ENCODE measurements around the gene GFI1.
"Not testable (repeated sequence)": the region's sequence is repeated elsewhere in the genome, so short reads cannot be mapped to it uniquely, and the experiment has no call there.

Gene GFI1

DNA sequence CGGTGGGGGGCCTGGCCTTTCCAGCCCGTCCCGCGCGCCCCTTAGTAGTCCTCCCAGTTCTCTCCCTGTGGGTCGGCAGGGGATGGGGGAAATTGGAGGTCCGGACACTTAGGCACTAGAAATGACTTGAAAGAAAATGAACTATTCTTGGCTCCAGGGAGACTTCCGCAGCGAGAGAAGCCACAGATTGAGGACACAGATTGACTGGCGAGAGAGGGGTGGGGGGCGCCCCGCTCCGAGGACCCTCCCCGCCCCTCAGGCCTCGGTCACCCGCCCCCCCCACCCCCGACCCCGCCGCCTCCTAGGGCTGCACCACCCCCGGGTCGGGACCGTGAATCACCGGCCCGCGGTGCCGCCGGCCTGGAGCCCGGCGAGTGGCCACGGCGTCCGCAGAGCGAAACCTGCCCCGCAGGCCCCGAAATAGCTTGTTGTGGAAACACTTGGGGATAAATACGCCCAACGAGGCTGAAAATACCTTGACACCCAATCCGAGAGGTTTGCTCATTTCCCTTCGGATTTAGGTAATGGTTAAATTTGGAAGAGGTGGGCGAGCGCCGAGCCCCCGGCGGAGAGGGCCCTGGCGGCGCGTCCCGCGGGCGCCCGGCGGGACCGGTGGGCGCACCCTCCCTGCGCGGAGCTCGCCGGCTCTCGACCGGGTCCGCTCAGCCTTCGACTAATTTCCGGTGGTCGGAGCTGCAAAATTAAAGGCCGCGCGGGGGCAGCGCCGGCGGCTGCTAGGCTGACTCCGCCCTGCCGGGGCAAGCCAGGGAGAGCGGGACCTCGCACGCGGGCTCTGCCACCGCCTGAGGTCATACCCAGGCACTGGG, at the start of gene GFI1:
Gene GFI1 (minus strand): TSS at position 675 of the 827 bp plus-strand sequence. CDS start 3,438 bp downstream, outside the sequence.
- DNase-seq (ENCODE audit: low read depth, low spot score), result peak; percentile 55

DNA sequence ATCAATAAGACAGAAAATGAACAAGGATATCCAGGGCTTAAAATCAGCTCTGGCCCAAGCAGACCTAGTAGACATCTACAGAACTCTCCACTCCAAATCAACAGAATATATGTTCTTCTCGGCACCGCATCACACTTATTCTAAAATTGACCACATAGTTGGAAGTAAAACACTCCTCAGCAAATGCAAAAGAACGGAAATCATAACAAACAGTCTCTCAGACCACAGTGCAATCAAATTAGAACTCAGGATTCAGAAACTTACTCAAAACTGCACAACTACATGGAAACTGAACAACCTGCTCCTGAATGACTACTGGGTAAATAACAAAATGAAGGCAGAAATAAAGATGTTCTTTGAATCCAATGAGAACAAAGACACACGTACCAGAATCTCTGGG, 45.6 kb upstream of the GFI1 start:
- DNase-seq (ENCODE audit: low read depth, low spot score), result not testable (repeated sequence)

DNA sequence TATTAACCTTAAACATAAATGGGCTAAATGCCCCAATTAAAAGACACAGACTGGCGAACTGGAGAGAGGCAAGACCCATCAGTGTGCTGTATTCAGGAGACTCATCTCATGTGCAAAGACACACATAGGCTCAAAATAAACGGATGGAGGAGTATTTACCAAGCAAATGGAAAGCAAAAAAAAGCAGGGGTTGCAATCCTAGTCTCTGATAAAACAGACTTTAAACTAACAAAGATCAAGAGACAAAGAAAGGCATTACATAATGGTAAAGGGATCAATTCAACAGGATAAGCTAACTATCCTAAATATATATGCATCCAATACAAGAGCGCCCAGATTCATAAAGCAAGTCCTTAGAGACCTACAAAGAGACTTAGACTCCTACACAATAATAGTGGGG, 45.2 kb upstream of the GFI1 start:
- not testable (repeated sequence) for DNase-seq (ENCODE audit: low read depth, low spot score)

DNA sequence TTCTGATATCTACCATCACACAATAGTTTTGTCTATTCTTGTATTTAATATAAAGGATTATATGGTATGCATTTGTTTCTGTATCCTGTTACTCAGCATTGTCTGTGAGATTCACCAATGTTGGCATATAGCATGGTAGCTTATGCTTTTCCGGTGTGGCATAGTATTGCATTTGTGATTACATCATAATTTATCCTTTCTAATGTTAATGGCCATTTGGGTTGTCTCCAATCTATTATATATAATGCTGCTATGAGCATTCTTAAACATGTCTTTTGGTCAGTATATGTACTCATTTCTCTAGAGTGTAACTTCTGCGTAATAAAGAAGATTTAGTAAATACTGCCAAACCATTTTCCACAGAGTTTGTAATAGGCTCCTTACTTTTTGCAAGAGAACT, 40.9 kb upstream of the GFI1 start:
- no peak for DNase-seq (ENCODE audit: low read depth, low spot score)

DNA sequence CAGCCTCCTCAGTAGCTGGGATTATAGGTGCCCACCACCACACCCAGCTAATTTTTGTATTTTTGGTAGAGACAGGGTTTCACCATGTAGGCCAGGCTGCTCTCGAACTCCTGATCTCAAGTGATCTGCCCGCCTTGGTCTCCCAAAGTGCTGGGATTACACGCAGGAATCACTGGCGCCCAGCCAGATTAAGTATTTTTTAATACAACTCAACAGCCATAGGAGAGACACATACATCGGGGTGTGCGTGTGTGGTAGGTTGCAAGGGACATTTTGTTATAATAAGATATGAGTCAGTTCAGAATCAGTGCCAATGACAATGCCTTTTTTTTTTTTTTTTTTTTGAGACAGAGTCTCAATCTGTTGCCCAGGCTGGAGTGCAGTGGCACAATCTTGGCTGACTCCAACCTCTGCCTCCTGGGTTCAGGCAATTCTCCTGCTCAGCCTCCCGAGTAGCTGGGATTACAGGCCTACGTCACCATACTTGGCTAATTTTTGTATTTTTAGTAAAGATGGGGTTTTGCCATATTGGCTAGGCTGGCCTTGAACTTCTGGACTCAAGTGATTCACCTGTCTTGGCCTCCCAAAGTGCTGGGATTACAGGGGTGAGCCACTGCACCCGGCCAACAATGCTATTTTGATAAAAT, 38.3 kb upstream of the GFI1 start:
- DNase-seq (ENCODE audit: low read depth, low spot score), result not testable (repeated sequence)

DNA sequence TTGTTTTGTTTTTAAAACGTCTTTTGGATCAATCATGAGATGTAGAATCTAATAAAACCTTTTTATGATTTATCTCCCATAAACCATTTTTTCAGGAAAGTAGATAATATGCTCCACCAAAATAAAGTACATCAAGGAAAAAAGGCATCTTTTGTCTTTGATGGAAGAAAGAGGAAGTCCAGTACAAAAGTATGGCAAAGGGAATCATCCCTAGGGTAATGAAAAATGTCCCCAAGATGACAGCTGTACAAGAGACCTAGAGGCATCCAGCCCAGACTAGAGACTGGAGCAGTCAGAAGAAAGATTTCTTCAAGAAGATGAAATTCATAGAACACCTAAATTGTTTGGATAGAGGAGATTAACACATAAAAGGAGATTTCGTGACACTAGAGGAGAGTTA, 32.3 kb upstream of the GFI1 start:
- no peak for DNase-seq (ENCODE audit: low read depth, low spot score)

DNA sequence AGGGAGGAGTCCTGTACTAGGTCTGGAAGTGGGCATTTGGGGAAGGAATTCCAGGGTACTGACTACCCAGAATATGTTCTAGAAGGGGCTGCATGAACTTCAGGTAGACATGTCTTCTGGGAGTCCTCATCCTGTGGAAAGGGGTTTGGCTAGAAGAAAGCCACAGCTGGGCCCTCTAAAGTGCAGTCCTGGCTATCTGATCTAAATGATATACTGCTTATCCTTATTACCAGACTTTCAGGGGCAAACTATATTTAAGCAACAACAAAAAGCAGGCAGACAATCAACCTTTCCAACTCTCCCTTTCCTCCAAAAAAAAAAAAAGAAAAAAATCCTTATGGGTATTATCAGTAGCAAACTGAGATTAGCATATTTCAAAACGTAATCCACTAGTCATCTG, 29.8 kb upstream of the GFI1 start:
- no peak for DNase-seq (ENCODE audit: low read depth, low spot score)

DNA sequence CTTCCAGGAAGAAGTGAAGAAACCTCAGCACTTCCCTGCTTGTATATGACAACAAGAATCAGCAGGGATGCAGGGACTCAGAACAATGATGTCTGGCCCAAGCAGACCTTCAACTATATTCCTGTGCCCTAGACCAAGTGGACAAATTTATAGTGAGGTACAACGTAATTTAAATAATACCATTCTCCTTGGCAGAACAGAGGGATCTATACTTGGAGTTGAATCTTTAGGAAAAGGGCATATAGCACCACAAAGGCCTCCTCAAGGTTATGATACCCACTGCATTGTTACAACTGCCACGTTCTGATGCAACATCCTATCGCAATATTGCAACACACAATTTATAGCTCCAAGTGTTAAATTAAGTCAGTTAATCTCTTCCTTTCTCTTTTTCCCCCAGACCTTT, 29.1 kb upstream of the GFI1 start:
- no peak for DNase-seq (ENCODE audit: low read depth, low spot score)

DNA sequence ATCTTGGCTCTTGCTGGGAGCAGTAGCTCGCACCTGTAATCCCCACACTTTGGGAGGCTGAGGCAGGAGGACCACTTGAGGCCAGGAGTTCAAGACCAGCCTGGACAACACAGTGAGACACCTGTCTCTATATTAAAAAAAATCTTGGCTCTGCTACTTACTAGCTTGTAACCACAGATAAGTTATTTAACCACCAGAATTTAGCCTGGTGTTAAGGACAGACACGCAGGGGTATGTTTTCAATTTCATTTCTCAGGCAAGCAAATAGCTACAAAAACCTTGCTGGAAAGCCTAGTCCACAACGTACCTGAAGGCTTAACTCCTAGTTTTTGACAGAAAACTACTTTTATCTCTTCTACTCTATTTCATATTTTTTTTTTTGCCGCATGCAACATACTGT, 24.8 kb upstream of the GFI1 start:
- DNase-seq (ENCODE audit: low read depth, low spot score), result no peak

DNA sequence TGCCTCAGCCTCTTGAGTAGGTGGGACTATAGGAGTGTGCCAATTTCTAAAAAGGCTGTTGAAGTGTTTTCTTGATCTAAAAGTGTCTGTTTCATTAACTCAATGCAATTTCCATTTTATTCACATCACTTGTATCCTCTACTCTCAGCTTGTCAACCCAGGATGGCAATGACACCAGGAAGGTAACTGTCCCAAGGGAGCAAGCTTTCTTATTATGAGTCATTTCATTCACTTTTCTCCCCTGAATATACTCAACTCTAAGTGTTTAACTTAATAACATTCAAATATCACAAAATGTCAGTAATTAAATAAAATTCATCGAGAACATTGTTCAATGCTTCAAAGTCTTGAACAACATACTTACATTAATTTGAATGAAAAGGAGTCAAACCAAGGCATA, 22.9 kb upstream of the GFI1 start:
- DNase-seq (ENCODE audit: low read depth, low spot score), result no peak

DNA sequence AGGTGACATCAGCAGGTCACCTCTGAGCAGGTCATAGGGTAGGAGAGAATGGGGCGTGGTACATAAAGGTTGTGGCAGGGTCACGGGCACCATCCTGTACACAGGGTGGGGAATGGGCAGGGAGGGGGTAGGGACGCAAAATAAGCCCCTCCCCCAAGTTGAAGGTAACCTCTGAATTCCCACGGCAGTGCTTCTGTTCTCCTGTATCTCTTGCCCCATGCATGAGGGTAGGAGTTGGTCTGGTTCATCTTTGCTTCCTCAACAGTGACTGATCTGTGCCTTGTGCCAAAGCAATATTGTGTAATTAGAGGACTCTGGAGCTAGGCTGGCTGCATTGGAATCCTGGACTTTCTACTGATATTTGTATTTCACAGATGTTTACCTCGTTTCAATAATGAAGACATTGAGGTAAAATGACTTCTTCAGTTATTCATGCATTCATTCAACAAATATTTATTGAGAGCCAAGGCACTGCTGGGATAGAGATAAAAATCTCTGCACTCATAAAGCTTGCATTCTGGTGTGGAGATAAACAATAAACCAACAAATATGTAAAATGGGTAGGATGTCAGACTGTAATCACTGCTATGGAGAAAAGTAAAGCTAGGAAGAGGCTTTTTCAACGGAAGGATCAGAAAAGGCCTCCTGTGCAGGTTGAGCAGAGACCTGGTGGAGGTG, 18.4 kb upstream of the GFI1 start:
- DNase-seq (ENCODE audit: low read depth, low spot score), result no peak

DNA sequence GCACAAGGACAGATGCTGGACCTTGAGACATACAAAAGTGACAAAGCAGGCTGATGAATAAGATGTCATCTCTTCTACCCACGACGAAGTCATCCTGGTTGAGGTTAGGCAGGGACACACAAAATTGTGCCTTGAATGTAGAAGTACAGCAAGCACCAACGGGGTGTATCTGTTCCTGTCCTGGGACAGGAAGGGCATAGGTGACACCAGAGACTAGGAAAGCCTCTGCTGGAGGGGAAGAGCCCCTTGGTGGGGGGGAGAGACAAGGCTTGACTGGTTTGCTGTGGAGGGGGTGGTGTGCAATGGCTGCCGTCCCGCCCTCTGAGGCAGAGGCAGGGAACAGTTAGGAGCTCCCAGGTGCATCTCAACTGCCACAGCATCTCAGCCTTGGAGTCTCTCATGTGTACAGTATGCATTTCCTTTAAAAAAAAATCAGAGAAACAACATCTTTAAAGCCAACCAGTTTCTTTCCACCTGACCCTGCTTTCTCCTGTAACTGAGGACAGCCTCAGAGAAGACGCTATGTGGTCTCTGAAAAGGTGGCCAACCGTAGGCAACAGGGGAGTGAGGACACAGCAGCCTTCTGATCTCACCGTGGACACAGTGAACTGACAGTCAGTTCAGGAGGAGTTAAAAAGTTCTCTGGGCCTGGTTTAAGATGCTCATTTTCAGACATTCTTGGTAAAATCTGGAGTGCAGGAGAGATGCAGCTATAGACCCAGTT, 17.7 kb upstream of the GFI1 start:
- DNase-seq (ENCODE audit: low read depth, low spot score), result no peak

DNA sequence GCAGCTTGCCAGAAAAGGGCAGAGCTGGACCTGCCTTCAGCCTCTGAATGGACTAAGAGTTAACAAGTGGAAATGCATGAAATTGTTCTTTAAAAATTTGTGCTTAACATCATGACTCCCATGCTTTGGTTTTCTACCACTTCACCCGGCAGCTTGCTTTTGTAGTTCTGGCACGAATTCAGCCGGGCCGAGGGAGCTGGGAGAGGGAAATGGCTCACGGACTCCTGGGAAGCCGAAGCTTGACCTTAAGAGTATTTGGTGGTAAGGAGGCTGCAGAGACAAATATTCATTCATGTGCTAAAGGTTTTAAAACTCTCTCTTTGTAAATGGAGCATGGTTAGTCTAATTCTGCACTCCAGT, 17.2 kb upstream of the GFI1 start:
- no peak for DNase-seq (ENCODE audit: low read depth, low spot score)

DNA sequence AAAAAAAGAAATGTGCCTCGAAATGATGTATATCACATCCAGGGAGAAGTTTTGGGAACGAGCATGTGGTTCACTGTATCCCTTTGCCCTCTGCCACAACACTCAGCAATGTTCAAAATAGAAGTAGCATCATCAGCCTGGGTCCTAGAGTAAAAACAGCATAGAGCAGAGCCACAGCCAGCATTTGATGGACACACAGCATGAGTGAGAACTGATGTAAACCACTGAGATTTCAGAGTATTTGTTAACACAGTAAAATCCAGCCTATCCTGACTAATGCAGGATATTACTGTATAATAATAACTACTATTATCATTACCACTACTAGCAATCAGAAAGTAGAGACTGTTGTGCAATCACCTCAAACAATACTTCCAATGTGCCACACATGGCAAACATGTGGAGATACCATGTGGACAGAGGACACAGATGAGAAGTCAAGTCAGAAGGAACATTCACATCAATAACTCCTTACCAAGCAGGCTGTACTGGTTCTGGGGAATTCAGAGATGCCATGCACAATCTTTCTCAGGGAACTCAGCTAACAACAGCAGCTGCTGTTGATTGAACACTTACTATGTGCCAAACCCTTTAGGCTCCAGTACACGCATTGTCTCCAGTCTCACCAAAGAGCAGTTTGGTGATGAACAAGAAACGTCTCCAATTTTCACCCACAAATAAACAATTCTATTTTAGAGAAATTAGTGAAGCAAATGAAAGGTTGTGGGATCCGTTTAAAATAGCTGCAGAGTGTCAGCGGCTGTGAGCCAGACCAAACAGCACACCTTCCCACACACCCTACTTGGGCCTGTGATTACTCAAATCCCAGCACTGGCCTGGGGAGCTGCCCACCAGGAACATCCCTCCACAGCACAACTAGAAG, 16.6 kb upstream of the GFI1 start:
- no peak for DNase-seq (ENCODE audit: low read depth, low spot score)

DNA sequence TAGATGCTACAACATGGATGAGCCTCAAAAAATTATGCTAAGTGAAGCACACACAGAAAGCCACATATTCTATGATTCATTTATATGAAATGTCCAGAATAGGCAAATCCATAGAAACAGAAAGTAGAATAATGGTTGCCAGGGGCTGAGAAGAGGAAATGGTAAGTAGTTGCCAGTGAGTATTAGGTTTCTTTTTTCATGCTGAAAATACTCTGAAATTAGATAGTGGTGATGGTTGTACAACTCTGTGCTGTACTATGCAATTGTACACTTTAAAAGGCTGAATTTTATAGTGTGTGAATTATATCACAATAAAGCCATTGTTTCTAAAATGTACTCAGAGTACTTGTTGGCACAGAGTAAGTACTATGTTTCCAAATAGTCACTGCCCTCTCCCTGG, 15.5 kb upstream of the GFI1 start:
- no peak for DNase-seq (ENCODE audit: low read depth, low spot score)

DNA sequence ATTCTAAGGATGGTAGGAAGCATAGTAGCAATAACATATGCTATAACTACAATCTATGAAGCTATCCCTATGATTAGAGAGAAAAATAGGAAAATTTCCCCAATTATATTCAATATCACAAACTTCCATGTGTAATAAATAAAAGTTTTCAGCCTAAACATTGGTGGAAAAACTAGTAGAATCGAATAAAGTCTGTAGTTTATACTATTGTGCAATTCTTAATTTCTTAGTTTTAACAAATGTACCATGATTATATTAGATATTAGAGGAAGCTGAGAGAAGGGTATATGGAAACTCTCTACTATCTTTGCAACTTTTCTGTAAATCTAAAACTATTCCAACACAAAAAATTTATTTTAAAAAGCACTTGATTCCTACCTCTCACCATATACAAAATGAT, 13.8 kb upstream of the GFI1 start:
- no peak for DNase-seq (ENCODE audit: low read depth, low spot score)

DNA sequence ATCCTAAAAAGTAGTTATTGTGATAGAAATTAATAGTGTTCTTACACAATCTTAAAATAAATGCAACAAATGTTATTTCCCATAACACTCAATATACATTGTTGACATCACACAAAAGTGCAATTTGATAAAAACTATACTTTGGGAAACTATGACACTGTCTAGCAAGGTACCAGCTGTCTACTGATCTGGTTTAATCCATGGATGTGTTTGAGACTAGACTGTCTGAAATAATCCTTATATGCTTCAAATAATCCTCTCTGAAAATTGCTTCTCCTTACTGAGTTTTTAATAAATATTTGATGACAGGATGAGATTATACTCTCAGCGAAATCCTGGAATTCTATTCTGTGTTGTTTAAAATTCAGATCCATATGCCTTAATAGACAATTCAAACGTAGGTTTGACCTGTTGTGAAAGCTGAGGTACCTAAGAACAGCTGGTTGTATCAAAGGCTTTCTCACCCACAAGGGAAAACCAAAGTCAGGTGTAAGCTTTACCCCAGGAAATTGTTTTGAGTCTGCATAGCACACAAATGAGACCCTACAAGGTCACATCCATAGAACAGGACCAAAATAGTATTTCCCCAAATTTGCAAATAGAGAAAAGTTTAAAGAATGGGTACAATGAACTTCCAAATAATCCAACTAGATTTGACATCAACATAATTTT, 8.8 kb upstream of the GFI1 start:
- no peak for DNase-seq (ENCODE audit: low read depth, low spot score)

DNA sequence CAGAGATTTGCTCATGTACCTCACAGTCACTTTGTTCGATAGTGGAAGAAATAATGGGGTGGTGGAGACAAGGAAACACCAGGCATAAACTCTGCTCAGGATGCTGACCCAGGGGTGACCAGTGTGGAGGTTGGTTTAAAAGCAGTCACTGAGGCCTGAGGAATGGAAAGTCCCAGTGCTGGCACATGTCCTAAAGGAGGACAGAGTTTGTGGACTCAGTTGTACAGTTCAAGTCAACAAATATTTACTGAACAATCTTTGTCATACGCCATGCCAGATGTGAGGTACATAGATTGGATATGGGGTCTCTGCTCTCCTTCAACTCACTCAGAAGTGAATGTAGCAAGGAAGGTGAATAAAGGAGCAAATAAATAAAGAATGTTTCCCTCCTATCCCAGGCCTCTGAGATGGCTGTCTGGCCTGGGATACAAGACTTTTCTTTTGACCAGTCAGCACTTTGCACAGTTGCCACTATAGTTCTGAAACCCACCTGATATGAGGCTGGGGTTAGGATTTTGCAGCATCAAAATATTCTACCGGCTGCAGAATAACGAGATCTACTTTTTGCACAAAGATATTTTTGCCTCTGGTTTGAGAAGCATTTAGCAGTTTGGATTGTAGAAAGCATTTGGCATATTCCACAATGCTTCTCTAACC, 7.9 kb upstream of the GFI1 start:
- no peak for DNase-seq (ENCODE audit: low read depth, low spot score)

DNA sequence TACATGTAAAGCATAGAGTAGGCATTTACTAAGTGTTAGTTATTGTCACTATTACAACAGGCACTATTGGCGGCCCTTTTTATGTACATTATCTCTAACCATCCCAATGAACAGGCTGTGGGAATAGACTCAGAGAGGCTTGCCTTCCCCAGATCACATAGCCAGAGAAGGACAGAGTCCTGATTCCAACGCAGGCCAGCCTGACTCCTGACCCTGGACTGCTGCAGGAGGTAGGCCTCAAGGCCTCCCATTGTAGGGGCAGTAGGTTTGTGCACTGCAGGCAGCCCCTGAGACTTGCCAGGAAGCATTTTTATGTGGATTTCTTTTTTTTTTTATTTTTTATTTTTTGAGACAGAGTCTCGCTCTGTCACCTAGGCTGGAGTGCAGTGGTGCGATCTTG, 6.4 kb upstream of the GFI1 start:
- DNase-seq (ENCODE audit: low read depth, low spot score), result no peak

DNA sequence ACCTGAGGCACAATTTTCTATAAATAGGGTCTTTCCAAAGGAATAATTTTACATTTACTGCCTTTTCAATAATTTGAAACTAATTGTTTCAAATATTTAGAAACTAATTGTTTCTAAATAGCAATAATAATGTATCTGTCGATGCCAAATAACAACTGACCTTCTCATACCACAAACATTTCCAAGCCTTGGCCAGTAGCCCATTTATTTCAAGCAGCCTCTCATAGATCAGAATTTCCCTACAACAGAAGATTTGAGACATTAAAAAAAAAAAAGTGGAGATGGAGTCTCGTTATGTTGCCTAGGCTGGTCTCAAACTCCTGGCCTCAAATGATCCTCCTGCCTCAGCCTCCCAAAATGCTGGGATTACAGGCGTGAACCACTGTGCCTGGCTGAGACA, 2.1 kb upstream of the GFI1 start:
- DNase-seq (ENCODE audit: low read depth, low spot score), result no peak
